Cardiac fibroblast (primary cell): Measurements from ENCODE around the gene ATP11A.

Experiments
- DNase-seq, 2 donors: peaks; one replicate each; pipeline versions ENCODE4 v3.0.0 to v3.0.0-alpha.2; 2010; ENCODE audit warnings: low read depth in 2 of 2
- H3K4me3 ChIP-seq, 2 donors: replicated peaks in 1 of 2; 1 replicate in 1 of 2; 2 replicates in 1 of 2; pipeline ENCODE4 v1.5.1; 2011; ENCODE audit warnings: low read depth in 2 of 2, low read length in 2 of 2, mild to moderate bottlenecking in 2 of 2, moderate library complexity in 1 of 2
- CTCF ChIP-seq: IDR thresholded peaks from one replicate; pipeline ENCODE4 v1.5.1; 2011; ENCODE audit warnings: low read depth, mild to moderate bottlenecking, low read length, inconsistent platforms

The ATP11A gene

GRCh38 chr13:112689303-112690245 lies at the start of gene ATP11A:
Gene ATP11A, plus strand, starts transcription at chr13:112690038. Its CDS starts 379 bp downstream, at chr13:112690417.
- H3K4me3 ChIP-seq = peak within 1 kb of the TSS; percentile 64 to 72
- TF ChIP-seq CTCF = no peak
- DNase-seq = peak; percentile 88 to 96

GRCh38 chr13:112641456-112642089 lies 48.3 kb upstream of the ATP11A start:
- DNase-seq = no peak
- TF ChIP-seq CTCF = no peak
- H3K4me3 ChIP-seq = no peak overlapping the region

- no peak overlapping the region for H3K4me3 ChIP-seq
- DNase-seq = no peak
- no peak for TF ChIP-seq CTCF
Measured at GRCh38 chr13:112642090-112642460, 47.8 kb upstream of the ATP11A start.

GRCh38 chr13:112643759-112644459 lies 45.9 kb upstream of the ATP11A start:
- no peak for TF ChIP-seq CTCF
- no peak for DNase-seq
- H3K4me3 ChIP-seq = no peak overlapping the region

GRCh38 chr13:112645327-112645914 lies 44.4 kb upstream of the ATP11A start:
- no peak for TF ChIP-seq CTCF
- no peak overlapping the region for H3K4me3 ChIP-seq
- no peak for DNase-seq

GRCh38 chr13:112647256-112647655 lies 42.6 kb upstream of the ATP11A start:
- no peak for DNase-seq
- no peak for TF ChIP-seq CTCF
- no peak overlapping the region for H3K4me3 ChIP-seq
